Astrocyte (in vitro differentiated cells and primary cell): ENCODE measurements around the gene KCNQ1OT1. TPM values are rescaled to one million over a fixed set of nuclear protein-coding genes. Genes with fewer than 3 reads are reported as not detected.

Experiments
- DNase-seq: peaks from one replicate; pipeline ENCODE4 v3.0.0-alpha.2; 2010; ENCODE audit warnings: low read depth
- FAIRE-seq: peaks from 2 replicates; lab custom pipeline; 2011; peaks lifted over from hg19 to GRCh38; lab: Jason Lieb, UNC
- H2AFZ ChIP-seq: 2 replicates; pipeline ENCODE4 v1.6.0; 2012; ENCODE audit warnings: low read depth, low read length, inconsistent platforms
- H3K27ac ChIP-seq: 2 replicates; pipeline ENCODE4 v1.5.1; 2011; ENCODE audit warnings: low read depth, low read length, inconsistent platforms
- H3K27me3 ChIP-seq: 2 replicates; pipeline ENCODE4 v1.6.0; 2011; ENCODE audit warnings: low read length, inconsistent platforms; ENCODE audit not compliant: insufficient read depth
- H3K36me3 ChIP-seq: 2 replicates; pipeline ENCODE4 v1.5.1; 2011; ENCODE audit warnings: low read length, inconsistent platforms; ENCODE audit not compliant: insufficient read depth
- H3K4me1 ChIP-seq: 2 replicates; pipeline ENCODE4 v1.5.1; 2011; ENCODE audit warnings: low read length, inconsistent platforms; ENCODE audit not compliant: insufficient read depth
- H3K4me2 ChIP-seq: 2 replicates; pipeline ENCODE4 v1.6.0; 2012; ENCODE audit warnings: low read length, inconsistent platforms
- H3K4me3 ChIP-seq: 2 replicates; pipeline ENCODE4 v1.5.1; 2011; ENCODE audit warnings: low read depth, mild to moderate bottlenecking, low read length, inconsistent platforms; ENCODE audit not compliant: insufficient read depth
- H3K79me2 ChIP-seq: 2 replicates; pipeline ENCODE4 v1.6.0; 2012; ENCODE audit warnings: mild to moderate bottlenecking, low read length, inconsistent platforms; ENCODE audit not compliant: insufficient read depth
- H3K9ac ChIP-seq: 2 replicates; pipeline ENCODE4 v1.6.0; 2012; ENCODE audit warnings: mild to moderate bottlenecking, low read length, inconsistent platforms
- H3K9me3 ChIP-seq: 2 replicates; pipeline ENCODE4 v1.5.1; 2012; ENCODE audit warnings: low read depth, mild to moderate bottlenecking, low read length, inconsistent platforms; ENCODE audit not compliant: insufficient read depth
- H4K20me1 ChIP-seq: 2 replicates; pipeline ENCODE4 v1.6.0; 2012; ENCODE audit warnings: low read length, inconsistent platforms; ENCODE audit not compliant: insufficient read depth
- H3K27ac Mint-ChIP-seq: one replicate; pipeline ENCODE4 v1.8.0; 2021; ENCODE audit warnings: mild to moderate bottlenecking, mixed read lengths; ENCODE audit not compliant: unreplicated experiment
- H3K27me3 Mint-ChIP-seq: one replicate; pipeline ENCODE4 v1.8.0; 2021; ENCODE audit warnings: low read depth, mixed read lengths; ENCODE audit not compliant: unreplicated experiment
- H3K36me3 Mint-ChIP-seq: one replicate; pipeline ENCODE4 v1.8.0; 2021; ENCODE audit warnings: low read depth, mixed read lengths; ENCODE audit not compliant: unreplicated experiment
- H3K4me1 Mint-ChIP-seq: one replicate; pipeline ENCODE4 v1.8.0; 2021; ENCODE audit warnings: low read depth, mixed read lengths; ENCODE audit not compliant: unreplicated experiment
- H3K4me3 Mint-ChIP-seq: one replicate; pipeline ENCODE4 v1.8.0; 2021; ENCODE audit warnings: mild to moderate bottlenecking, moderate library complexity, mixed read lengths; ENCODE audit not compliant: unreplicated experiment
- H3K9me3 Mint-ChIP-seq: one replicate; pipeline ENCODE4 v1.8.0; 2021; ENCODE audit warnings: mild to moderate bottlenecking, mixed read lengths; ENCODE audit not compliant: unreplicated experiment
- CTCF ChIP-seq: IDR thresholded peaks from 2 replicates; pipeline ENCODE4 v1.5.1; 2011; ENCODE audit warnings: low read depth, mild to moderate bottlenecking, inconsistent platforms, low read length, moderate library complexity; ENCODE audit not compliant: insufficient read depth
- EZH2 ChIP-seq: IDR thresholded peaks from 2 replicates; pipeline ENCODE4 v1.6.1; 2012; ENCODE audit warnings: mild to moderate bottlenecking, low read length, inconsistent platforms; ENCODE audit not compliant: insufficient read depth
- total RNA-seq: library from RNA; stranded (reverse); gene quantifications from 2 replicates; pipeline ENCODE4 v1.2.1, GENCODE V29; 2021

The KCNQ1OT1 gene
- total RNA-seq, 1 donor from 2014 or later, result 2.5 TPM

GRCh38 chr11:2584812-2585565 is 114.8 kb downstream of the KCNQ1OT1 start:
- H4K20me1 ChIP-seq, result no peaks in the 10 kb centered on the region
- FAIRE-seq (no peak), DNase-seq (no peak)
- H3K27me3 Mint-ChIP-seq, result peaks cover 42% of the 10 kb centered on the region
- H3K4me3 Mint-ChIP-seq, result no peak overlapping the region
- H3K79me2 ChIP-seq, result no peaks in the 10 kb centered on the region
- H3K9ac ChIP-seq, result no peak overlapping the region
- no peak overlapping the region for H3K27ac ChIP-seq
- no peak overlapping the region for H3K4me3 ChIP-seq
- no peak for TF ChIP-seq CTCF
- no peak for TF ChIP-seq EZH2
- H3K36me3 ChIP-seq, result no peaks in the 10 kb centered on the region
- no peaks in the 10 kb centered on the region for H3K4me1 ChIP-seq
- H2AFZ ChIP-seq, result no peak overlapping the region
- H3K4me2 ChIP-seq, result no peak overlapping the region
- no peaks in the 10 kb centered on the region for H3K9me3 ChIP-seq
- H3K9me3 Mint-ChIP-seq, result no peaks in the 10 kb centered on the region
- no peaks in the 10 kb centered on the region for H3K36me3 Mint-ChIP-seq
- H3K27me3 ChIP-seq, result peaks cover 2% of the 10 kb centered on the region
- no peak overlapping the region for H3K27ac Mint-ChIP-seq
- H3K4me1 Mint-ChIP-seq, result no peaks in the 10 kb centered on the region

- FAIRE-seq (no peak), DNase-seq (no peak)
- no peak for TF ChIP-seq CTCF
- no peak for TF ChIP-seq EZH2
- H3K79me2 ChIP-seq, result no peaks in the 10 kb centered on the region
- Mint-ChIP-seq H3K4me1 (no peaks in the 10 kb centered on the region), H3K9me3 (no peaks in the 10 kb centered on the region), H3K27ac (no peak overlapping the region), H3K4me3 (no peak overlapping the region), H3K27me3 (peaks cover 37% of the 10 kb centered on the region), H3K36me3 (no peaks in the 10 kb centered on the region)
- H4K20me1 ChIP-seq, result no peaks in the 10 kb centered on the region
- H2AFZ ChIP-seq, result no peak overlapping the region
- no peaks in the 10 kb centered on the region for H3K4me1 ChIP-seq
- H3K27ac ChIP-seq, result no peak overlapping the region
- no peaks in the 10 kb centered on the region for H3K36me3 ChIP-seq
- peaks cover 2% of the 10 kb centered on the region for H3K27me3 ChIP-seq
- H3K4me2 ChIP-seq, result no peak overlapping the region
- no peak overlapping the region for H3K4me3 ChIP-seq
- no peaks in the 10 kb centered on the region for H3K9me3 ChIP-seq
- no peak overlapping the region for H3K9ac ChIP-seq
Observed at GRCh38 chr11:2584434-2584811, 115.4 kb downstream of the KCNQ1OT1 start.

GRCh38 chr11:2583605-2583958 is 116.2 kb downstream of the KCNQ1OT1 start:
- Histone ChIP-seq H3K27ac (no peak overlapping the region), H2AFZ (no peak overlapping the region), H3K9ac (no peak overlapping the region), H3K4me3 (no peak overlapping the region), H3K36me3 (no peaks in the 10 kb centered on the region), H3K4me2 (no peak overlapping the region), H3K79me2 (no peaks in the 10 kb centered on the region), H3K4me1 (no peaks in the 10 kb centered on the region), H3K9me3 (no peaks in the 10 kb centered on the region), H4K20me1 (no peaks in the 10 kb centered on the region), H3K27me3 (no peaks in the 10 kb centered on the region)
- H3K36me3 Mint-ChIP-seq, result no peaks in the 10 kb centered on the region
- peaks cover 34% of the 10 kb centered on the region for H3K27me3 Mint-ChIP-seq
- no peak overlapping the region for H3K27ac Mint-ChIP-seq
- no peak for TF ChIP-seq EZH2
- no peak for TF ChIP-seq CTCF
- H3K4me3 Mint-ChIP-seq, result no peak overlapping the region
- DNase-seq (no peak), FAIRE-seq (no peak)
- H3K4me1 Mint-ChIP-seq, result no peaks in the 10 kb centered on the region
- H3K9me3 Mint-ChIP-seq, result no peaks in the 10 kb centered on the region
